ENCODE results near the gene TCN2.

DNA sequence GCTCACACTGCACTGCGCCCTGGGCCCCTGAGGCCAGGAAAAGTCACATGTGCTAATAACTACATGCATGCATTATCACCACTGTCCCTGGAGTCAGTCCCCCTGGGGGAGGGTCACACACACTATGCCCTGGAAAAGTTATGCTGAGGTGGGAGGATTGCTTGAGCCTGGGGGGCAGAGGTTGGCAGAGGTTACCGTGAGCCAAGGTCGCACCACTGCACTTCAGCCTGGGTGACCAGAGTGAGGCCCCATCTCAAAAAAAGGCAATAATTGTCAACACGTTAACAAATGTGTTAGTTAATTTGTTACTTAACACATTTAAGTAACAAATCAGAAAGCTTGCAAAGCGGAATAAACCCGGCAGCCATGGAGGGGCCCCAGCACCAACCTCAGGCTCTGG is 47.1 kb upstream of the TCN2 start:
- no peak for TF ChIP-seq CTCF (IDR thresholded peaks at IDR 0.05; ENCODE audit: low read depth, low read length, missing input control)
- no peak for TF ChIP-seq YY1 (IDR thresholded peaks at IDR 0.05)

All from liver (tissue), 2 donors.